ENCODE results near the gene APMAP. TPM values are rescaled to one million over a fixed set of nuclear protein-coding genes. Genes with fewer than 3 reads are reported as not detected.

APMAP gene
- total and polyA plus RNA-seq, 9 donors, result 43.4 to 66.4 (median 53.0) TPM

DNA sequence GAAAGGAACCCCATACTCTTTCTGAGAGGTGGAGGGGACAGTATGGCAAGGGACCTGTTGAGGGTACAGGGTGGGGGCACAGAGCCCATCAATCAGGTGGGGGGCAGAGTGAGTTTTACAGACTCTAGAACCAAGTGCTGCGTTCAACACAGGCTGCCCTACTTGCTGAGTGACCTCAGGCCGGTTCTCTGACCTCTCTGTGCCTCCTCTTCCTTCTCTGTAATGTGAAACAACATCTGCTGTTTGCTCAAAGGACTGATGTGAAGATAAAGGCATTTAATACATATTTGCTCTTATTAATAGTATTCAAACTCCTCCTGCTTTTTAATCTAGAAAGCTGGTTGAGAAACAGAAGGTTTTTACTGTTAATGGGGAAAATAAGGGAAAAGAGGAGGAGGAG, 25.9 kb upstream of the APMAP start:
- no peaks in the 10 kb centered on the region for H3K27me3 ChIP-seq (ENCODE audit: control insufficient read depth, insufficient read depth, low read length)
- WGBS (ENCODE audit: insufficient coverage), result 80% methylated on average over 1 of the region's 2 CpGs
- DNase-seq, result no peak
- peaks cover 47% of the 10 kb centered on the region for H3K36me3 ChIP-seq (ENCODE audit: control insufficient read depth, insufficient read depth, low read length)
- no peaks in the 10 kb centered on the region for H3K9me3 ChIP-seq (replicated peaks; ENCODE audit: control insufficient read depth, low read depth, low read length)
- no peak overlapping the region for H3K27ac ChIP-seq (ENCODE audit: low read length)
- H3K4me1 ChIP-seq (ENCODE audit: control insufficient read depth, insufficient read depth, low read length), result no peaks in the 10 kb centered on the region
- no peak overlapping the region for H3K4me3 ChIP-seq (ENCODE audit: low read length)

DNA sequence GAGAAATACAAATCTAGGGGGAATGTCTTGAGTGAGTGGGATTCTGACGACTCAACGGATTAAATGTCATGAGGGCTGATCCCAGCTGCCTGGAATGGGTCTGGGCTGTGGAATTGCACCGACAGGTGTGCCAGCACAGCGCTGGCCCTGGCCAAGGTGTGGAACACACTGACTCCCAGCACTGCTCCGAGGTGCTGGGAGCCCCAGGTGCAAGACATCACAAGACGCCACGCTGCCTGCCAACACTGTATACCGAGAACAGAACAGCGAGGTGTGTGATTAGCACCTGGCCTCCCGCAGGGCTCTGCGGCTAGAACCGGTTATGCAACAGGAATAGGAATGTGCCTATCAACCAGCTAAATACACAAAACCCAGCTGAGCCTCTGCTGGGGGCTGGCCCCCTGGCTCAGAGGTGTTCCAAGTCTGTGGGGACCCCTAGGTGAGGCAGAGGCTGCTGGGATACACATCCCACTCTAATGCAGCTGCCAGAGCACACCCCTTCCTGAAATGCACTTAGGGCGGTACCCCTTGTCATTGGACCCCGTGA, 24.8 kb upstream of the APMAP start:
- no peaks in the 10 kb centered on the region for H3K27me3 ChIP-seq (ENCODE audit: control insufficient read depth, insufficient read depth, low read length)
- no peaks in the 10 kb centered on the region for H3K9me3 ChIP-seq (replicated peaks; ENCODE audit: control insufficient read depth, low read depth, low read length)
- H3K36me3 ChIP-seq (ENCODE audit: control insufficient read depth, insufficient read depth, low read length), result peaks cover 54% of the 10 kb centered on the region
- WGBS (ENCODE audit: insufficient coverage), result 40% methylated on average over 14 of the region's 14 CpGs
- H3K4me1 ChIP-seq (ENCODE audit: control insufficient read depth, insufficient read depth, low read length), result no peaks in the 10 kb centered on the region
- DNase-seq, result no peak
- H3K27ac ChIP-seq (ENCODE audit: low read length), result no peak overlapping the region
- H3K4me3 ChIP-seq (ENCODE audit: low read length), result no peak overlapping the region

DNA sequence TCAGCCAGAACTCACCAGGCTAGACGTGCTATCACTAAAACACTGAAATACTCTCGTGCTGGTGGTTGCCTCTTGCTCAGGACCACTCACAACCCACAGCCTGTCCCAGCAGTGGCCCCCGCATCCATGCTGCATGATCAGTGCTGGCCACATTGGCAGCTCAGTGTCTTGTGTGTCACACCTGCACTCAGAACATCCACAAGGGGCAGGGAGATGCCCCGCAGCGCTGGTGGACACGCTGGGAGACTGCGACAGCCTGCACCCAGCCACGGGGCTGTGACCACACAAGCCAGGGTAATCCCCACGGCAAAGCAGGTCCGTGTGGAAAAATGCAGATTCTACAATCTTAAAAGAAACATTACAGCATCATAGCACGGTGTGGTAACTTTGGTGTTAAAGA, 23.9 kb upstream of the APMAP start:
- no peak overlapping the region for H3K4me3 ChIP-seq (ENCODE audit: low read length)
- no peaks in the 10 kb centered on the region for H3K9me3 ChIP-seq (replicated peaks; ENCODE audit: control insufficient read depth, low read depth, low read length)
- WGBS (ENCODE audit: insufficient coverage), result 84% methylated on average over 5 of the region's 11 CpGs
- no peaks in the 10 kb centered on the region for H3K27me3 ChIP-seq (ENCODE audit: control insufficient read depth, insufficient read depth, low read length)
- DNase-seq, result no peak
- no peaks in the 10 kb centered on the region for H3K4me1 ChIP-seq (ENCODE audit: control insufficient read depth, insufficient read depth, low read length)
- H3K27ac ChIP-seq (ENCODE audit: low read length), result no peak overlapping the region
- peaks cover 62% of the 10 kb centered on the region for H3K36me3 ChIP-seq (ENCODE audit: control insufficient read depth, insufficient read depth, low read length)

DNA sequence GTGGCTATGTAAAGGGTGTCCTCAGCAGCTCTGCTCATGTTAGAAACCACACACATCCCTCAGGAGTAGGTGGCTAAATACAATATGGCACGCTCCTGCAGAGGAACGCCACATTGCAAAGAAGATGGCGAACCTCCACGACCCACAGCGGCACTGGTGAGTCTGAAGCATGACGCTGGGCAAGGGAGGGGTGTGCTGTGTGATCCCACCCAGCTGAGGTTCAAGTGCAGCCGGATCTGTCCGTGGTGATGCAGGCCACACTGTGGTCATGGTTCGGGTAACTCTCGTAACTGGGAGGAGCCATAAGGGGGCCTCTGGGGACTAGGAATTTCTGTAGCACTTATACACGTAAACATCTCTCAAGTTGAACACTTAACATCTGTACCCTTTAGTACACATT, 23.4 kb upstream of the APMAP start:
- no peak for DNase-seq
- no peaks in the 10 kb centered on the region for H3K4me1 ChIP-seq (ENCODE audit: control insufficient read depth, insufficient read depth, low read length)
- H3K27ac ChIP-seq (ENCODE audit: low read length), result no peak overlapping the region
- no peaks in the 10 kb centered on the region for H3K27me3 ChIP-seq (ENCODE audit: control insufficient read depth, insufficient read depth, low read length)
- H3K9me3 ChIP-seq (replicated peaks; ENCODE audit: control insufficient read depth, low read depth, low read length), result no peaks in the 10 kb centered on the region
- no peak overlapping the region for H3K4me3 ChIP-seq (ENCODE audit: low read length)
- peaks cover 62% of the 10 kb centered on the region for H3K36me3 ChIP-seq (ENCODE audit: control insufficient read depth, insufficient read depth, low read length)
- 78% methylated on average over 7 of the region's 11 CpGs for WGBS (ENCODE audit: insufficient coverage)

DNA sequence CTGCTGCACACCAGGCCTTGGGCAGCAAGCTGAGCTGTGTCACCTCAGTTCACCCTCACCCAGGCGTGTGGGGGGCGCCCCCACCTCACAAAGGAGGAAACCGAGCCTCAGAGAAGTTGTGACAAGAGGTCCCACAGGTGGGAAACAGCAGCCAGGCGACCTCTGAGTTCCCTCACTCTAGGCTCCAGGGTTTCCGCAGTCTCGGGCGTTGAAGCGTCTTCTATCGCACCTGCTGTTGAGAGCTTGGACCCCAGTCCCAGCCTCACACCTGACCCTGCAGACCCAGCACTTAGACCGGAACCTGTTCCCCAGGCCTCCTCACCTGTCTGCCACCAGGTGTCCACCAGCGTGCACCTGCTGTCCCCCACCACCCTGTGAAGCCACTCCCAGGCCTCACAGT, 22.3 kb upstream of the APMAP start:
- no peak for DNase-seq
- peaks cover 63% of the 10 kb centered on the region for H3K36me3 ChIP-seq (ENCODE audit: control insufficient read depth, insufficient read depth, low read length)
- H3K4me1 ChIP-seq (ENCODE audit: control insufficient read depth, insufficient read depth, low read length), result no peaks in the 10 kb centered on the region
- H3K27ac ChIP-seq (ENCODE audit: low read length), result no peak overlapping the region
- no peaks in the 10 kb centered on the region for H3K27me3 ChIP-seq (ENCODE audit: control insufficient read depth, insufficient read depth, low read length)
- no peak overlapping the region for H3K4me3 ChIP-seq (ENCODE audit: low read length)
- no peaks in the 10 kb centered on the region for H3K9me3 ChIP-seq (replicated peaks; ENCODE audit: control insufficient read depth, low read depth, low read length)
- WGBS (ENCODE audit: insufficient coverage), result 86% methylated on average over 11 of the region's 11 CpGs

DNA sequence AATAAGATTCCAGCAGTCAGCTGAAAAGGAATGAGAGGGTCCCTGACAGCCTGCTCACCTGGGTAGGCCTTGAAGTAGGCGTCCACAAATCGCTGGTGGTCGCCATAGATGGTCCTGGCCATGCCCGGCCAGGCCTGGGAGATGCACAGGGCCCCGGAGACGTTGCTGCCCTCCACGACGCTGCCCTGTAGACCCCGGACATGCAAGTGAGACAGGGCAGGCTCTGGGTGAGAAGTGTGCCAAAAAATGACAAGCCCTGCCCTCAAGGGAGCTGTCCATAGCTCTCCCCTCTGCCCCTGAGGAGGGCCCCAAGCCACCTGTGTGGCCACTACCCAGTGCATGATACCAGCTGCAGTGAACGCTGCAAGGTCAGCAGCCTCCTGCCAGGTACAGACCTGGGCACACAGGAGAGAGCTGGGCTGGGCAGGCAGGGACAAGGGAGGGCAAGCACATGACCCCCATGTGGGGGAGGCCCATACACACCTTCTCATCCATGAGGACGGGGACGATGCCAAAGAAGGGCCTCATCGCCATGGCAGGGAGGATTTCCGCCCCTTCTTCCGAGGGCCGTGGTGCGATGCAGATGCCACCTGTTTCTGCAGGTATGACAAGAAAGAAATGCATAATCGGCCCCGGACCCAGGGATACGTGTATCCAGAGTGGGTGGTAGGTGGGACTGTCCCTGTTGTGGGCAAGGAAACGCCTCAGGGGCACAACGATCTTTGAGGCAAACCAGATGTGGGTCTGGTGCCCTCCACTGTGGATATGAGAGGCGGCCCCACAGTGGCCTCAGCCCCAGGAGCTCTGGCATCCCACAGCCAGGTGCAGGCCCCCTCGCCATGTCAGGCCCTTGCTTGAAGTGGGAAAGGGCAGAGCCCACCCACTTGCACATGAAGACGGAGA, 21.2 kb upstream of the APMAP start:
- Histone ChIP-seq H3K27ac (ENCODE audit: low read length) (no peak overlapping the region), H3K4me3 (ENCODE audit: low read length) (no peak overlapping the region), H3K9me3 (replicated peaks; ENCODE audit: control insufficient read depth, low read depth, low read length) (no peaks in the 10 kb centered on the region), H3K36me3 (ENCODE audit: control insufficient read depth, insufficient read depth, low read length) (peaks cover 65% of the 10 kb centered on the region), H3K27me3 (ENCODE audit: control insufficient read depth, insufficient read depth, low read length) (no peaks in the 10 kb centered on the region), H3K4me1 (ENCODE audit: control insufficient read depth, insufficient read depth, low read length) (no peaks in the 10 kb centered on the region)
- 89% methylated on average over 22 of the region's 25 CpGs for WGBS (ENCODE audit: insufficient coverage)
- no peak for DNase-seq

DNA sequence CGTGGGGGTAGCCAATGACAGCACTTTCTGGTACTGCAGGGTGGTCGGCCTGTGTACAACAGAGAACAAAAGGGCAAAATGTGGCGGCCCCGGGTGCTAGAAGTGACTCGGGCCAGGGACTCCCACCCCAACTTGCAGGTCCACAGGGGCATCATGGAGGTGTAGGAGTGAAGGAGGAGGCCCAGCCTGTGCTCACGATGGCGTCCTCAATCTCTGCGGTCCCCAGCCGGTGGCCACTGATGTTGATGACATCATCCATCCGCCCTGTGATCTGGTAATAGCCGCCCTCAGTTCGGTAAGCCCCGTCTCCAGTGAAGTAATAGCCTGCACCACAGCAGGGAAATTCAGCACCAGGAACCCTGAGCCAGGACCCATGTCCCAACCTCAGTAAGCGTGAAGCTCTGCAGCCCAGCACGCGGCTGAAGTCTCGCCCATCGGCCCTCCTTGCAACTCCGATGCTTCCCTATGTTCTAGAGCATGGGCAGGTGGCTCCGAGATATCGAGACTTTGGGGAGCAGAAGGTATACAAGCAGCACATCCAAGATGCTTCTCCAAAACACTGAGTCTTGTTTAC, 20.2 kb upstream of the APMAP start:
- H3K4me1 ChIP-seq (ENCODE audit: control insufficient read depth, insufficient read depth, low read length), result no peaks in the 10 kb centered on the region
- no peaks in the 10 kb centered on the region for H3K9me3 ChIP-seq (replicated peaks; ENCODE audit: control insufficient read depth, low read depth, low read length)
- H3K4me3 ChIP-seq (ENCODE audit: low read length), result no peak overlapping the region
- peaks cover 73% of the 10 kb centered on the region for H3K36me3 ChIP-seq (ENCODE audit: control insufficient read depth, insufficient read depth, low read length)
- DNase-seq, result no peak
- no peak overlapping the region for H3K27ac ChIP-seq (ENCODE audit: low read length)
- 91% methylated on average over 20 of the region's 21 CpGs for WGBS (ENCODE audit: insufficient coverage)
- H3K27me3 ChIP-seq (ENCODE audit: control insufficient read depth, insufficient read depth, low read length), result no peaks in the 10 kb centered on the region

DNA sequence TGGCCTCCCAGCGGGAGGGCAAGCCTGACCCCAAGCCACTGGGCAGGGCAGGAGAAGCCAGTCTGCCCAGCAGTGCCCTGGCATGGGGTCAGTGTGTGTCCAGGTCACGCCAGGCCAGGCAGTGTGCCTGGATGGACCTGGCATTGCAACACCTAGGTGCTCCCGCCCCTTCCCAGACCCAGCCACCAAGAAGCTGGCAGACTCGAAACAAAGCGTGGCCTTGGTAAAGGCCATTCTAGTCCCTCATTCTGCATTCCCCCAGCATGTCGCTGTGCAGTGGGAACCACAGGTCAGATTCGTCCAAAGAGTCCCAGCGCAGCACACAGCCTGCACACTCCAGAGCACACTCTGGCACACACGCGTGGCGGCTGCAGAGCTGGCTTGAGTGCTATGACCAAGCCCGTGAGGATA, 19.3 kb upstream of the APMAP start:
- Histone ChIP-seq H3K27ac (ENCODE audit: low read length) (no peak overlapping the region), H3K4me3 (ENCODE audit: low read length) (no peak overlapping the region), H3K4me1 (ENCODE audit: control insufficient read depth, insufficient read depth, low read length) (no peaks in the 10 kb centered on the region), H3K27me3 (ENCODE audit: control insufficient read depth, insufficient read depth, low read length) (no peaks in the 10 kb centered on the region), H3K9me3 (replicated peaks; ENCODE audit: control insufficient read depth, low read depth, low read length) (no peaks in the 10 kb centered on the region), H3K36me3 (ENCODE audit: control insufficient read depth, insufficient read depth, low read length) (peaks cover 78% of the 10 kb centered on the region)
- WGBS (ENCODE audit: insufficient coverage), result 85% methylated on average over 4 of the region's 12 CpGs
- no peak for DNase-seq

DNA sequence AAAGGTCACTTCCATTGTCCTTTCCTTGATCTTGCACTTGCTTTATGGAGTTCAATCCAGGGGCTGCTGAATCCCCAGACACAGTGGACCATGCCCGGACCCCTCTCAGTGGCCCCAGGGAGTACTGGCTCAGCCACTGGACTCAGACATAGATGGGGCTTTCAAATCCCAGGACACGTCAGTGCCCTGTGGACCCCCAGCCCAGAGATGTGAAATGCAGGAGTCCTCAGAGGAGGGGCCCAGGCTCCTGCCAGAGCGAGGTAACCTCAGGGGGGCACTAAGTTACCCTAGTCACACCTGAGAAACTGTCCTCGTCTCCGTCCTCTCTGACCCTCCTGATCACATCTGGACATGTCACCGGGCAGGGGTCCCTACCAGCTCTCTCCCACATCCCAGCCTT, 18.7 kb upstream of the APMAP start:
- no peaks in the 10 kb centered on the region for H3K4me1 ChIP-seq (ENCODE audit: control insufficient read depth, insufficient read depth, low read length)
- no peaks in the 10 kb centered on the region for H3K9me3 ChIP-seq (replicated peaks; ENCODE audit: control insufficient read depth, low read depth, low read length)
- H3K27ac ChIP-seq (ENCODE audit: low read length), result no peak overlapping the region
- H3K27me3 ChIP-seq (ENCODE audit: control insufficient read depth, insufficient read depth, low read length), result no peaks in the 10 kb centered on the region
- WGBS (ENCODE audit: insufficient coverage), result 89% methylated on average over 5 of the region's 6 CpGs
- DNase-seq, result no peak
- no peak overlapping the region for H3K4me3 ChIP-seq (ENCODE audit: low read length)
- H3K36me3 ChIP-seq (ENCODE audit: control insufficient read depth, insufficient read depth, low read length), result peaks cover 83% of the 10 kb centered on the region

DNA sequence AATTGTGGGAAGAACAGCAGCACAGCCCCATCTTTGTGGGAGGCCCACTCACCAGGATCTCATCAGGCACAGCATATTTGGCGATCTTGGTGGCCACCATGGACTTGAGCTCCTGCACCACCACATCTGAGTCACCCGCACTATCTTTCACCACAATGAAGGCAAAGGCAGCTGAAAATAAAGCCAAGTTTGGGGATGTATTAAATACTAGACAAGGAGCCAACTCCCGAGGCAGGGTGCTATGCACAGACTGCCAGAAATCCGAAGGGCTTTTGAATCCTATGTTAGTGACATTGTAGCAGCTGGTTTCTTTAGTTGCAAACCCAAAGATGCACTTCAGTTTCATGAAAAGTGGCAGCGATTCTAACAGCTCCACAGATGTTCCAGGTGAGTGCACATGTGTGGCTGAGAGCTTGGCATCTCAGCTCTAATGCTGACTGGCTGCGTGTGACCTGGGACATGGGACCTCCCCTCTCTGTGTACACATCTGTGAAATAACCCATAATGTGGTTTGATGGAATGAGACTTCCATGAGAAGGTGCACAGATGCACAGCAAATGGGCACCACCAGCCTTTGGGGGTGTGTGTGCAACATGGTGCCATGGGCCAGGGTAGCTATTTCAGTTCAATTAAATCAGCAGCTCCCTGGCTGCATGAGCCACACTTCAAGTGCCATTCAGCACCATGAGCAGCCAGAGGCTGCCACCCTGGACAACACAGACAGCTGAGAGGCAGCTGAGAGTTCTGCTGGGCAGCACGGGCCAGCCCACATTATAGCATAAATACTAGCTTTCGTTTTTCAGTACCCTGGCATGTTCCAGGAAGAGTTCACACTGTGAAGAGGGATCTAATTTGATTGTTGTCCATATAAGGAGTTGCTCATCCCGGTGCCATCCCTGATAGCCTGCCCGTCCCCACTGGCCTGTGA, 16.9 kb upstream of the APMAP start:
- WGBS (ENCODE audit: insufficient coverage), result 62% methylated on average over 4 of the region's 10 CpGs
- Histone ChIP-seq H3K9me3 (replicated peaks; ENCODE audit: control insufficient read depth, low read depth, low read length) (no peaks in the 10 kb centered on the region), H3K36me3 (ENCODE audit: control insufficient read depth, insufficient read depth, low read length) (peaks cover 81% of the 10 kb centered on the region), H3K4me1 (ENCODE audit: control insufficient read depth, insufficient read depth, low read length) (no peaks in the 10 kb centered on the region), H3K4me3 (ENCODE audit: low read length) (no peak overlapping the region), H3K27me3 (ENCODE audit: control insufficient read depth, insufficient read depth, low read length) (no peaks in the 10 kb centered on the region), H3K27ac (ENCODE audit: low read length) (no peak overlapping the region)
- no peak for DNase-seq

Data from muscle of leg (tissue), 11 donors.